ENCODE data around the gene GLTP.
"Not testable (repeated sequence)": the region's sequence is repeated elsewhere in the genome, so short reads cannot be mapped to it uniquely, and the experiment has no call there.

The GLTP gene

GRCh38 chr12:109880043-109880931 is at the start of gene GLTP:
Gene GLTP, minus strand, starts transcription at chr12:109880541. Its CDS starts 167 bp downstream, at chr12:109880374.
- no peak for DNase-seq (ENCODE audit: low read depth)

DNA sequence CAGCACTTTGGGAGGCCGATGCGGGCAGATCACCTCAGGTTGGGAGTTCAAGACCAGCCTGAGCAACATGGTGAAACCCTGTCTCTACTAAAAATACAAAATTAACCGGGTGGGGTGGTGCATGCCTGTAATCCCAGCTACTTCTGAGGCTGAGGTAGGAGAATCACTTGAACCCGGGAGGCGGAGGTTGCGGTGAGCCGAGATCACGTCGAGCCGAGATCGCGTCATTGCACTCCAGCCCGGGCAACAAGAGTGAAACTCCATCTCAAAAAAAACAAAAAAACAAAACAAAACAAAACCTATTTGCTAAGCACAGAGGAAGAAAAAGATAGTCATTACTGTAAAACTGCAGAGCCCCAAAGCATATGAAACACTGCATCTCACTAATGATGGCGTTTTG is 49.0 kb upstream of the GLTP start:
- DNase-seq (ENCODE audit: low read depth), result not testable (repeated sequence)

- DNase-seq (ENCODE audit: low read depth), result no peak
Measured at GRCh38 chr12:109928058-109928656, 47.8 kb upstream of the GLTP start.

- no peak for DNase-seq (ENCODE audit: low read depth)
Measured at GRCh38 chr12:109927622-109928021, 47.3 kb upstream of the GLTP start.

- no peak for DNase-seq (ENCODE audit: low read depth)
Measured at GRCh38 chr12:109926488-109927210, 46.3 kb upstream of the GLTP start.

- no peak for DNase-seq (ENCODE audit: low read depth)
Measured at GRCh38 chr12:109926016-109926415, 45.7 kb upstream of the GLTP start.

DNA sequence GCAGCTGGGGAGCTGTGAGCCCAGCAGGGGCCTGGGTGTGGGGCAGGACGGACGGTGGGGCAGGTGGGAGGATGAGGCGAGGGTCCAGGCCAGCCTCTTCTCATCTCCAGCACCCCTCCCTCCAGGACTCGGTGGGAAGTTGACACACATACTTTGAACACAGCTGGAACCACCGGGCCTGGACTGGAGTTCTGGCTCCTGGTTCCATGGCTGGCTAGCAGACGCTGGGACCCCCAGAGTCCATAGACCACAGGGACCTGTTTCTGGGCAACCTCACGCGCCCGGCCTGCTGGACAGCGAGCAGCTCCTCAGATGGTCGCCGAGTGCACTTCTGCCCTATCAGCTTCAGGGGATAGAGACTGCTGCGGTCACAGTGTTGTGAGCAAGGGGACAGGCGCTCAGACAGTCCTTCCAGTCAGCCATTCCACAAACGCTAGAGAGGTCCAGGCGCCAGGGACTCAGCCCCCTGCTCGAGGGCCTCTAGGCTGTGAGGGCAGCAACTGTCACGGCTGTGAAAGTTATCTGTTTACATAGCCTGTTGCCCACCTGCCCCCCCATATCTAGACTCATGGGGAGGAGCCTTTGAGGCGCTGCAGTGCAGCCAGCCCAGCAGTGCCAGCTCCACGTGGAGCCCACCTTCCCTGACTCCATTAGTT is 45.0 kb upstream of the GLTP start:
- DNase-seq (ENCODE audit: low read depth), result no peak

DNA sequence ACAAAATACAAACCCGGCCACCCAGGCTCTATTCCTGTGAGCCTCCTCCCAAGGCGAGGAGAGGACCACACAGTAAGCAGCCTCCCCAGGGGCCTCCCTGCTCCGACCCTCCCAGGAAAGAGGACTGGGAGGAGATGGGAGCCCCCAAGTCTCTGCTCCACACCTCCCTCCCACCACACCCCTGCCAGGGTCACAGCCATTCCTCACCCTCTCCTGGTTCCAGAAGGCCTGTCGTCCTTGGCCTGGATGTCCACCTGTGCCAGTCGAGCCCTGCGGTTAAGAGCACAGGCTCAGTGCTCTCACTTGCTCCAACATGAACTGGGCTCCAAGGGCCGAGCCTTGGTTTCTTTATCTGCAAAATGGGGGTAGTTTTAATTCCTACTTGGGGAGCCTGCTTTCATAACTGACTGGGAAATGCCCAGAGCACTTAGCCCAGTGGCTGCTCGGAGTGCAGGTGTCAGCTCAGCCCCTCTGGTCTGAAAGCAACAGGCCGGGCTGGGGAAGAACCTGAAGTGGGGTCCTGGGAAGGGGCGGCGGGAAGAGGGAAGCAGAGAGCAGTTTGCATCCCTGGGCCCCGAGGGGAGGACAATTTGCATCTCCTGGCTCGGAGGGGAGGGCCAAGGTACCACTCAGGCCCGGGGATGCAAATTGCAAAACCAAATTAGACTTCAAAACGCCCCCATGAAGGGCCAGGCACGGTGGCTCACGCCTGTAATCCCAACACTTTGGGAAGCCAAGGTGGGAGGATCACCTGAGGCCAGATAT is 43.3 kb upstream of the GLTP start:
- no peak for DNase-seq (ENCODE audit: low read depth)

GRCh38 chr12:109923038-109923437 is 42.7 kb upstream of the GLTP start:
- DNase-seq (ENCODE audit: low read depth), result no peak

GRCh38 chr12:109921982-109922381 is 41.6 kb upstream of the GLTP start:
- DNase-seq (ENCODE audit: low read depth), result no peak

DNA sequence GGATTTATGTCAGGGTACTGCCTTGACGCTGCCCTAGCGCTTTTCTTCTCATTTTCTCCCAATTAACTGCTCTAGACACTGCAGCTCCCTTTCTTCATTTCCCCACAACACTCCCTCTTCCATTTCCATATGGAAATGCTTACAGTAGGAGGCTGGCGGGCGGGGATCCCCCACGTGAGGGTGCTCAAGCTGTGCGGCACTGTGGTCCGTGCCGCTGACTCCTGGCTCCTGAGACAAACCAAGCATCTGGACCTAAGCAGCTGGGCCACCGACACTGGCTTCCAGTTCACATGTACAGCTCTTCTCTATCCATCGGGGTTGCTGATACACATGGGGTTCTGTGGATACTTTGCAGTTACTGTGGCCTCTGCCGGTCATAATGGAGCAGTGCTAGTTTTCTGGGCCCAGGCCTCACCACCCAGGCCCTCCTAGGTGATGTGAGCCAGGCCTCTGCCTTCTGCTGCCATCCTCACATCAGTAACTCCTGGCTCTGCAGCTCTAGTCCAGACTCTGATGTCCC is 40.0 kb upstream of the GLTP start:
- no peak for DNase-seq (ENCODE audit: low read depth)

GRCh38 chr12:109919456-109919855 is 39.1 kb upstream of the GLTP start:
- no peak for DNase-seq (ENCODE audit: low read depth)

DNA sequence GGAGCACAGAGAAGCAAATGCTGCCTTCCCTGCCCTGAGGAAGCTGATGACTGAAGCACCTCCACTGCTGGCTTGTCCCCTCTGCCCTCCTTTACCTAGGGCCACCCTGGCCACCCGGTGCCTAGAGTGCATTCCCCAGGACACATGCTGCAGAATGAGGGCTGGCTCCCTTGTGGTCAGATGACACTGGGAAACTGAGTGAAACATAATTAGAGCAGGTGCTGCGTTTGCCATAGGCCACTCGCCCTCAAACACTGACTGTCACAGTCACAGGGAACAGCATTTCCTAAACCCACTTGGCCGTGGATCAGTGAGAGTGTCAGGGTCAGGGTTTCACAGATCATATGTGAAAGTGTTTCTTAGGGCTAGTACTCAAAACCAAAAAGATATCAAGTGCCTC is 35.7 kb upstream of the GLTP start:
- no peak for DNase-seq (ENCODE audit: low read depth)

GRCh38 chr12:109915171-109916040 is 35.1 kb upstream of the GLTP start:
- no peak for DNase-seq (ENCODE audit: low read depth)

DNA sequence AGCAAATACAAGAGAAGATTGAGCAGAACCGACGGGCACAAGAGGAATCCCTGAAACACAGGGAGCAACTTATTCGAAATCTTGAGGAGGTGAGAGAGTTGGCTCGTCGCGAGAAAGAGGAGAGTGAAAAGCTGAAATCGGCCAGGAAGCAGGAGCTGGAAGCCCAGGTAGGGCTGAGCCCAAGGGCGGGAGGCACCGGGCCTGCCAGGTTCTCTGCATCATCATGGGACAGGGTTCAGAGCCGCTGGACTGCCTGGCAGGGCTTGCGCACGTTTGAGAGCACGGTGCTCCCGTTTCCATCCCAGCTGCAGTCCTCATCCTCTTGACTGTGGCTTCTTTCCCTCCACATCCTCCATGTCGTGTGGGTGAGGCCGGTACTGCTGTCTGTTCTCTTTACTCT is 34.1 kb upstream of the GLTP start:
- DNase-seq (ENCODE audit: low read depth), result no peak

GRCh38 chr12:109912855-109913321 is 32.5 kb upstream of the GLTP start:
- DNase-seq (ENCODE audit: low read depth), result no peak

DNA sequence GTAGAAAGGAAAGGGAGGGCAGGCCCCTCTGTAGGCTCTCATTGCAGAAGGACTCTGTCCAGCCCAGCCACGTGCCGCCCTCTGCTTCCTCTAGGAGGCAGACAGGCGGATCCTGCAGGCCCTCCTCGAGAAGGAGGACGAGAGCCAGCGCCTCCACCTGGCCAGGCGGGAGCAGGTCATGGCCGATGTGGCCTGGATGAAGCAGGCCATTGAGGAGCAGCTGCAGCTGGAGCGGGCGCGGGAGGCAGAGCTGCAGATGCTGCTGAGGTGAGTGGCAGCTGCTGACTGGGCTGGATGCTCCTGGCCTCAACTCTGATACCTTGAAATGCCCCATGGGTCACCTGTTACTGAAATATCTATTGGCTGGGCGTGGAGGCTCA is 30.6 kb upstream of the GLTP start:
- no peak for DNase-seq (ENCODE audit: low read depth)

- DNase-seq (ENCODE audit: low read depth), result no peak
Measured at GRCh38 chr12:109910254-109910968, 30.1 kb upstream of the GLTP start.

GRCh38 chr12:109905301-109905700 is 25.0 kb upstream of the GLTP start:
- no peak for DNase-seq (ENCODE audit: low read depth)

Data from HS-5 (cell line).